H1 (cell line): ENCODE data around the gene SMIM33. TPM values are rescaled to one million over a fixed set of nuclear protein-coding genes. Genes with fewer than 3 reads are reported as not detected.

ENCODE experiments used
- CTCF ChIA-PET: fragments of 300-600 bp; sonication (Branson Sonifier 250); formaldehyde crosslinking; loops from one replicate; lab custom pipeline; 2021; ENCODE audit not compliant: partially characterized antibody; lab: Charles Lee
- POLR2A ChIA-PET: fragments of 300-600 bp; sonication (Branson Sonifier 250); formaldehyde crosslinking; loops from one replicate; lab custom pipeline; 2021; ENCODE audit warnings: inconsistent platforms; ENCODE audit not compliant: partially characterized antibody; lab: Charles Lee
- DNase-seq, 2 experiments: peaks; one replicate each; pipeline versions ENCODE4 v3.0.0 to v3.0.0-alpha.2; 2010 to 2022; ENCODE audit warnings: low spot score in 2 of 2, low read depth in 1 of 2, mixed read lengths in 1 of 2
- FAIRE-seq: peaks from 2 replicates; lab custom pipeline; 2011; peaks lifted over from hg19 to GRCh38; lab: Jason Lieb, UNC
- H2AFZ ChIP-seq: 2 replicates; pipeline ENCODE4 v1.8.1; 2012; ENCODE audit warnings: low read length, inconsistent platforms
- H2AK5ac ChIP-seq: 2 replicates; pipeline ENCODE4 v1.6.1; 2013; ENCODE audit warnings: low read depth, low read length
- H2BK120ac ChIP-seq: replicated peaks from 2 replicates; pipeline ENCODE3; 2013; ENCODE audit warnings: low read depth, low read length, inconsistent platforms
- H2BK12ac ChIP-seq: 2 replicates; pipeline ENCODE4 v1.6.1; 2013; ENCODE audit warnings: low read depth, low read length
- H2BK15ac ChIP-seq: 2 replicates; pipeline ENCODE4 v1.6.1; 2013; ENCODE audit warnings: low read length
- H2BK20ac ChIP-seq: 2 replicates; pipeline ENCODE4 v1.6.1; 2013; ENCODE audit warnings: low read length
- H2BK5ac ChIP-seq: 2 replicates; pipeline ENCODE4 v1.6.1; 2013; ENCODE audit warnings: low read depth, low read length
- H3K14ac ChIP-seq: 2 replicates; pipeline ENCODE4 v1.6.1; 2013; ENCODE audit warnings: inconsistent platforms; ENCODE audit not compliant: insufficient read length
- H3K18ac ChIP-seq: 2 replicates; pipeline ENCODE4 v1.6.1; 2013; ENCODE audit warnings: low read length; ENCODE audit errors: extremely low read depth
- H3K23ac ChIP-seq: 2 replicates; pipeline ENCODE4 v1.6.1; 2013; ENCODE audit warnings: inconsistent platforms; ENCODE audit not compliant: insufficient read length
- H3K23me2 ChIP-seq: 2 replicates; pipeline ENCODE4 v1.6.1; 2013; ENCODE audit warnings: low read depth, low read length
- H3K27ac ChIP-seq: 2 replicates; pipeline ENCODE4 v1.6.1; 2011; ENCODE audit warnings: low read depth, low read length, inconsistent platforms
- H3K27me3 ChIP-seq, 4 experiments: replicated peaks in 1 of 4; 1 replicate in 1 of 4; 2 replicates in 3 of 4; pipeline versions ENCODE4 v1.6.1 to v1.8.1; 2011 to 2013; ENCODE audit warnings: low read length in 3 of 4, mild to moderate bottlenecking in 3 of 4, inconsistent platforms in 2 of 4, mixed read lengths in 2 of 4, moderate library complexity in 1 of 4; ENCODE audit not compliant: control insufficient read depth in 3 of 4, insufficient read depth in 3 of 4; ENCODE audit errors: extremely low read depth in 1 of 4
- H3K36me3 ChIP-seq, 4 experiments: 2 replicates each; pipeline versions ENCODE4 v1.6.1 to v1.8.1; 2011 to 2013; ENCODE audit warnings: mild to moderate bottlenecking in 4 of 4, low read length in 3 of 4, moderate library complexity in 2 of 4, control low read depth in 1 of 4, inconsistent platforms in 1 of 4; ENCODE audit not compliant: insufficient read depth in 4 of 4, control insufficient read depth in 2 of 4
- H3K4ac ChIP-seq: replicated peaks from 2 replicates; pipeline ENCODE3; 2013; ENCODE audit warnings: low read length, low read depth, mixed read lengths, inconsistent platforms; ENCODE audit not compliant: insufficient read length
- H3K4me1 ChIP-seq, 4 experiments: replicated peaks in 1 of 4; 1 replicate in 1 of 4; 2 replicates in 3 of 4; pipeline versions ENCODE4 v1.6.1 to v1.8.1; 2011 to 2013; ENCODE audit warnings: low read length in 3 of 4, inconsistent platforms in 2 of 4, mixed read lengths in 1 of 4; ENCODE audit not compliant: insufficient read depth in 4 of 4, control insufficient read depth in 3 of 4
- H3K4me2 ChIP-seq, 2 experiments: 2 replicates each; pipeline versions ENCODE4 v1.6.1 to v1.8.1; 2011 to 2013; ENCODE audit warnings: low read depth in 2 of 2, low read length in 2 of 2, control low read depth in 1 of 2, inconsistent platforms in 1 of 2, mild to moderate bottlenecking in 1 of 2; ENCODE audit not compliant: insufficient read depth in 1 of 2
- H3K4me3 ChIP-seq, 4 experiments: fragments of 200-600, 300-600 bp in 1 of 4; sonication (generic), shearing (Covaris generic), sonication (Bioruptor Twin) in 1 of 4; 2 replicates each; pipeline versions ENCODE4 v1.5.1 to v1.8.1; 2011 to 2016; ENCODE audit warnings: low read length in 4 of 4, low read depth in 3 of 4, control low read depth in 2 of 4, inconsistent platforms in 2 of 4, mild to moderate bottlenecking in 2 of 4, mixed read lengths in 1 of 4, moderate library complexity in 1 of 4; ENCODE audit not compliant: insufficient read depth in 2 of 4; ENCODE audit errors: extremely low read depth in 1 of 4
- H3K56ac ChIP-seq: replicated peaks from 2 replicates; pipeline ENCODE3; 2013; ENCODE audit warnings: low read depth, mild to moderate bottlenecking, mixed read lengths, low read length, inconsistent platforms; ENCODE audit not compliant: insufficient read length
- H3K79me1 ChIP-seq: 2 replicates; pipeline ENCODE4 v1.6.1; 2013; ENCODE audit warnings: low read depth, low read length, control low read depth
- H3K79me2 ChIP-seq, 2 experiments: 2 replicates each; pipeline versions ENCODE4 v1.6.1 to v1.8.1; 2012 to 2013; ENCODE audit warnings: low read length in 2 of 2, mild to moderate bottlenecking in 2 of 2, inconsistent platforms in 1 of 2; ENCODE audit not compliant: insufficient read depth in 2 of 2, control insufficient read depth in 1 of 2
- H3K9ac ChIP-seq, 4 experiments: replicated peaks in 1 of 4; 1 replicate in 1 of 4; 2 replicates in 3 of 4; pipeline versions ENCODE4 v1.6.1 to v1.8.1; 2011 to 2013; ENCODE audit warnings: low read depth in 3 of 4, low read length in 3 of 4, control low read depth in 2 of 4, mild to moderate bottlenecking in 2 of 4, moderate library complexity in 2 of 4, inconsistent platforms in 1 of 4; ENCODE audit errors: extremely low read depth in 1 of 4
- H3K9me3 ChIP-seq, 2 experiments: 2 replicates each; pipeline versions ENCODE4 v1.6.1 to v1.8.1; 2012 to 2013; ENCODE audit warnings: mild to moderate bottlenecking in 2 of 2, moderate library complexity in 2 of 2, control low read depth in 1 of 2, inconsistent platforms in 1 of 2, low read depth in 1 of 2, low read length in 1 of 2, mixed read lengths in 1 of 2; ENCODE audit not compliant: insufficient read depth in 2 of 2
- H4K20me1 ChIP-seq, 2 experiments: replicated peaks in 1 of 2; 2 replicates each; pipeline versions ENCODE3 to v1.8.1; 2011 to 2013; ENCODE audit warnings: inconsistent platforms in 2 of 2, low read length in 2 of 2, mild to moderate bottlenecking in 1 of 2; ENCODE audit not compliant: insufficient read depth in 2 of 2, control insufficient read depth in 1 of 2
- H4K5ac ChIP-seq: 2 replicates; pipeline ENCODE4 v1.6.1; 2013; ENCODE audit warnings: low read length, low read depth, mixed read lengths, inconsistent platforms; ENCODE audit not compliant: insufficient read length
- H4K8ac ChIP-seq: 2 replicates; pipeline ENCODE4 v1.8.0; 2013; ENCODE audit warnings: mild to moderate bottlenecking, moderate library complexity, low read length, inconsistent platforms; ENCODE audit not compliant: insufficient read depth; ENCODE audit errors: extremely low read depth
- H4K91ac ChIP-seq: replicated peaks from 2 replicates; pipeline ENCODE3; 2013; ENCODE audit warnings: low read length, mixed read lengths, inconsistent platforms; ENCODE audit not compliant: insufficient read length
- CHD1 ChIP-seq: IDR thresholded peaks from 2 replicates; pipeline ENCODE4 v1.6.1; 2012; ENCODE audit warnings: low read depth, low read length, improper control_type of control experiment
- TEAD4 ChIP-seq: IDR thresholded peaks from 2 replicates; pipeline ENCODE4 v1.6.1; 2012; ENCODE audit warnings: low read depth, low read length, inconsistent platforms, mixed read lengths
- ZNF274 ChIP-seq: IDR thresholded peaks from 2 replicates; pipeline ENCODE4 v1.7.0; 2012; ENCODE audit warnings: low read length, borderline replicate concordance; ENCODE audit errors: extremely low read depth
- WGBS, 2 experiments: shearing (Covaris generic) in 1 of 2; methylation state at CpG; one replicate each; pipeline versions ENCODE4 v1.1.6 to v1.1.7; 2013 to 2015; ENCODE audit warnings: low lambda C conversion rate in 2 of 2, mixed read lengths in 2 of 2, inconsistent platforms in 1 of 2, low coverage in 1 of 2, missing lambda C conversion rate in 1 of 2; ENCODE audit not compliant: insufficient replicate concordance in 2 of 2, insufficient coverage in 1 of 2, insufficient read length in 1 of 2; ENCODE audit errors: extremely low coverage in 1 of 2, missing lambda C conversion rate in 1 of 2; 5-methylcytosine and 5-hydroxymethylcytosine counted together
- polyA plus RNA-seq, 7 experiments: library from polyadenylated mRNA; depleted of rRNA in 3 of 7; stranded (reverse) in 5 of 7; unstranded in 2 of 7; fragments of >200 nt in 5 of 7; fragments of 200-250 nt in 2 of 7; gene quantifications; 1 replicate in 5 of 7; 2 replicates in 1 of 7; 4 replicates in 1 of 7; pipeline versions ENCODE4 v1.2.1 to v1.2.3, GENCODE V29; 2011 to 2013; ENCODE audit warnings: missing spikeins in 2 of 7, mixed read lengths in 2 of 7
- total RNA-seq: library from RNA; stranded (reverse); fragmentation: NEBNext Ultra II Directional; extraction: Animal tissue kit (Norgen Biotek cat#: 25700); gene quantifications from 2 replicates; pipeline ENCODE4 v1.2.1, GENCODE V29; 2021
- TF ChIP-seq, protein P1 (sequence below): IDR thresholded peaks from 2 replicates; pipeline ENCODE4 v1.6.1; 2012; ENCODE audit warnings: inconsistent platforms

Gene SMIM33
- total and polyA plus RNA-seq, 2 of the 8 experiments (the other 6 are each of a cell fraction or from before 2014, with no cell fraction given) = not detected

DNA sequence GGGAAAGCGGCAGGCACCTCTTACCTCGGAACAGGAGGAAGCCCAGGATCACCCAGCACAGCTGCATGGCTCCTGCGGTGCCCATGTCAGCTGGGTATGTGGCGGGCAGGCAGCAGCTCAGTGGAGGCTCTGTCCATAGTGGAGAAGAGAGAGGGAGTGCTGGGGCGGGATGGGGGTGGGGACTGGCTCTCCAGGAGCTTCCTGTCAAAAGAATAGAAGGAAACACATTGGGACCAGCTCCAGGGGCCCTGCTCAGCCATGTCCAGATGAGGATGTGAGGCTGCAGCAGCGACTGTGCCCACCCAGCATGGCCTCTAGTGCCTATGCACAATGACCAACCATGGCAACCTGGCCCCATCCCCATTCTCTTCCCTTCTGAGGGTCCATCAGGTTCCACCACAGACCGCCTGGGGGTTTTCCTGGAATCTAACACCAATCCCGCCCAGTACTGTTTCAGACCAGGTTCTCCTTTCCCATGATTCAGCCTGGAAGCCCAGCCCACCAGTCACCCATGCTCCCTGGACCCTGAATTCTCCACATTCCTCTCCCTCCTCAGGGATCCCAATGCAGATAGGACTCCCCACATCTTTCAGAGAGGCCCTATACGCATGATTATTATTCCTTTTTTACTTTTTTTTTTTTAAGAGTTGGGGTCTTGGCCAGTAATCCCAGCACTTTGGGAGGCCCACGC, 8.1 kb upstream of the SMIM33 start, which contains the start of gene ECSCR:
Gene ECSCR, minus strand, starts transcription at position 158 of the 691 bp plus-strand sequence. Its CDS starts 73 bp downstream, at position 85.
- H3K4me3 ChIP-seq = no peak within 1 kb of the TSS
- H4K5ac ChIP-seq = no peak within 1 kb of the TSS
- H2AK5ac ChIP-seq = peak within 1 kb of the TSS; percentile 68; the same call in 1 of the 2 replicates
- POLR2A ChIA-PET = interaction anchor here (0.7 to 1.9 kb wide), 6 partner anchors 14 to 60 kb away, joined by 3 to 6 read pairs (median 4); partner anchors contain the start of genes DNAJC18 and STING1
- H3K18ac ChIP-seq = peak within 1 kb of the TSS; percentile 55
- peak within 1 kb of the TSS; percentile 86 for H2BK20ac ChIP-seq
- no peak within 1 kb of the TSS for H2BK120ac ChIP-seq
- no peak for TF ChIP-seq CHD1
- peak; percentile 82 for TF ChIP-seq TEAD4
- TF ChIP-seq ZNF274 = no peak
- TF ChIP-seq, protein P1, sequence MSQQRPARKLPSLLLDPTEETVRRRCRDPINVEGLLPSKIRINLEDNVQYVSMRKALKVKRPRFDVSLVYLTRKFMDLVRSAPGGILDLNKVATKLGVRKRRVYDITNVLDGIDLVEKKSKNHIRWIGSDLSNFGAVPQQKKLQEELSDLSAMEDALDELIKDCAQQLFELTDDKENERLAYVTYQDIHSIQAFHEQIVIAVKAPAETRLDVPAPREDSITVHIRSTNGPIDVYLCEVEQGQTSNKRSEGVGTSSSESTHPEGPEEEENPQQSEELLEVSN = peak; percentile 25; the same call in 1 of the 2 replicates
- TF ChIP-seq, all 59 proteins: peak for 2
- H3K4me1 ChIP-seq = peaks cover 5 to 15% (median 12%) of the 10 kb centered on the region in 4 experiments; a peak in 6 of 7 replicates
- DNase-seq (no peak), FAIRE-seq (no peak)
- peak within 1 kb of the TSS; percentile 60 for H4K91ac ChIP-seq
- H3K23ac ChIP-seq = no peak within 1 kb of the TSS
- H3K27me3 ChIP-seq = no peaks in the 10 kb centered on the region
- peak within 1 kb of the TSS; percentile 92; the same call in 1 of the 2 replicates for H2BK15ac ChIP-seq
- no peaks in the 10 kb centered on the region for H3K9me3 ChIP-seq
- H3K56ac ChIP-seq = no peak within 1 kb of the TSS
- no peaks in the 10 kb centered on the region for H3K79me2 ChIP-seq
- H3K4ac ChIP-seq = no peak within 1 kb of the TSS
- H2BK5ac ChIP-seq = peak within 1 kb of the TSS; percentile 76; the same call in 1 of the 2 replicates
- no peak within 1 kb of the TSS for H3K27ac ChIP-seq
- H3K9ac ChIP-seq = no peak within 1 kb of the TSS
- H3K4me2 ChIP-seq = peak within 1 kb of the TSS; percentile 32 to 39; a peak in 2 of 4 replicates
- WGBS, 2 experiments = 80% methylated on average over 9 of the region's 10 CpGs; no CpG with 5 or more reads in 1 of the 2 experiments
- no peaks in the 10 kb centered on the region for H3K79me1 ChIP-seq
- H3K36me3 ChIP-seq = no peaks in the 10 kb centered on the region
- no peak within 1 kb of the TSS for H4K8ac ChIP-seq
- peak within 1 kb of the TSS; percentile 13; the same call in 1 of the 2 replicates for H2AFZ ChIP-seq
- H4K20me1 ChIP-seq = no peaks in the 10 kb centered on the region
- H2BK12ac ChIP-seq = peak within 1 kb of the TSS; percentile 96; the same call in 1 of the 2 replicates
- H3K14ac ChIP-seq = no peak within 1 kb of the TSS
- H3K23me2 ChIP-seq = no peaks in the 10 kb centered on the region
- CTCF ChIA-PET = interaction anchor here (0.8 to 1.7 kb wide), 7 partner anchors 8 to 51 kb away, joined by 3 to 13 read pairs (median 4); partner anchors contain the start of genes SMIM33 and STING1
